Measurements from ENCODE around the gene TMEM156. TPM values are rescaled to one million over a fixed set of nuclear protein-coding genes. Genes with fewer than 3 reads are reported as not detected.

The TMEM156 gene
- total RNA-seq, 6 experiments from 2014 or later: 0.29 to 2.8 (median 1.2) TPM; not detected in 1

DNA sequence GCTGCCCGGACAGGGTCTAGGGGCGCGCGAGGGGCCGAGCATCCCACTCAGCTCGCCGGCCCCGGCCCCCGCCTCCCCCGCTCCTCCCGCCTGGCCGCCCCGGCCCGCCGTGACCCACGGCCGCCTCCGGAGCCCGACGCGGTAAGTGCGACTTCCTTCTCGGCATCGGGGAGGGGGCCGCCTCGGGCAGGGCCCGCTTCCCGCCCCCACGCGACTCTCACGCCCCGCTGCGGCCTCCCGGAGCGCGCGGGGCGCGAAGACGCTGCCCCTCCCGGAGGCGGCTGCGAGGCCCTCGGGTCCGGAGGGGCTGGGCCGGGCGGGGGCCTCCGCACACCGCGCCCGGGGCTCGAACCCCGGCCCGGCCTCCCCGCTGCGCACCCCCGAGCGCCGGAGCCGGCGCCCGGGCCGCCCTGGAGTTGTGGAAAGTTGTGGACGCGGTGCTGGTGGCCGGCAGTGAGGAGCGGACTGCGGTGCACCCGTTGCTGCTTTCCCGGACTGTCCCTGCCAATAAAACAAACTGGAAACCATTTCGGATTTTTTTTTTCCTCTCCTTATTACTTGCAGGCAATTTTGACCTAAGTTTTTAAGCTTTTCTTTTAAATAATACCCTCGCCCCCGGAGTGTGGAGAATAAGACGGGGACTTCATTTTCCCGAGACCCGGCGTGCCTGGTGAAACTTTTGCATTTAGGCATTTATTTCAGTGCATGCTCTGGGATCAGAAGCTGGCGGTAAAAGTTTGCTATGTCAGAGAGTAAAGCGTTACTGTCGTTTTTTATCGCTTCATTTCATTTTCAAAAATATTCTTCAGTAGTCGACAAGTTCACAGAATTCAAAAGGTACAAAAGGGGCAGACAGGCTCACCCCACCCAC lies 13.0 kb upstream of the TMEM156 start:
- no peaks in the 10 kb centered on the region for H3K27me3 ChIP-seq
- peak overlapping the region; percentile 79 to 95 (median 85) for H3K27ac ChIP-seq
- TF ChIP-seq, protein P1, sequence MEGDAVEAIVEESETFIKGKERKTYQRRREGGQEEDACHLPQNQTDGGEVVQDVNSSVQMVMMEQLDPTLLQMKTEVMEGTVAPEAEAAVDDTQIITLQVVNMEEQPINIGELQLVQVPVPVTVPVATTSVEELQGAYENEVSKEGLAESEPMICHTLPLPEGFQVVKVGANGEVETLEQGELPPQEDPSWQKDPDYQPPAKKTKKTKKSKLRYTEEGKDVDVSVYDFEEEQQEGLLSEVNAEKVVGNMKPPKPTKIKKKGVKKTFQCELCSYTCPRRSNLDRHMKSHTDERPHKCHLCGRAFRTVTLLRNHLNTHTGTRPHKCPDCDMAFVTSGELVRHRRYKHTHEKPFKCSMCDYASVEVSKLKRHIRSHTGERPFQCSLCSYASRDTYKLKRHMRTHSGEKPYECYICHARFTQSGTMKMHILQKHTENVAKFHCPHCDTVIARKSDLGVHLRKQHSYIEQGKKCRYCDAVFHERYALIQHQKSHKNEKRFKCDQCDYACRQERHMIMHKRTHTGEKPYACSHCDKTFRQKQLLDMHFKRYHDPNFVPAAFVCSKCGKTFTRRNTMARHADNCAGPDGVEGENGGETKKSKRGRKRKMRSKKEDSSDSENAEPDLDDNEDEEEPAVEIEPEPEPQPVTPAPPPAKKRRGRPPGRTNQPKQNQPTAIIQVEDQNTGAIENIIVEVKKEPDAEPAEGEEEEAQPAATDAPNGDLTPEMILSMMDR (IDR thresholded peaks at IDR 0.05): no peak
- peak; percentile 41 for TF ChIP-seq POLR2A (IDR thresholded peaks at IDR 0.05)
- H3K36me3 ChIP-seq: no peaks in the 10 kb centered on the region
- DNase-seq (no peak), ATAC-seq (peak in 3 of 4 donors; percentile 1 to 14 (median 10))
- H3K4me1 ChIP-seq: peaks cover 0 to 18% (median 2%) of the 10 kb centered on the region in 4 donors
- no peaks in the 10 kb centered on the region for H3K9me3 ChIP-seq
- WGBS (ENCODE audit: insufficient coverage, low coverage, low lambda C conversion rate, missing lambda C conversion rate): 1% methylated on average over 13 of the region's 82 CpGs
- intact Hi-C loops (cut with DNase I): no loop called here
- H3K4me3 ChIP-seq: peak overlapping the region; percentile 55 to 71 (median 61)

DNA sequence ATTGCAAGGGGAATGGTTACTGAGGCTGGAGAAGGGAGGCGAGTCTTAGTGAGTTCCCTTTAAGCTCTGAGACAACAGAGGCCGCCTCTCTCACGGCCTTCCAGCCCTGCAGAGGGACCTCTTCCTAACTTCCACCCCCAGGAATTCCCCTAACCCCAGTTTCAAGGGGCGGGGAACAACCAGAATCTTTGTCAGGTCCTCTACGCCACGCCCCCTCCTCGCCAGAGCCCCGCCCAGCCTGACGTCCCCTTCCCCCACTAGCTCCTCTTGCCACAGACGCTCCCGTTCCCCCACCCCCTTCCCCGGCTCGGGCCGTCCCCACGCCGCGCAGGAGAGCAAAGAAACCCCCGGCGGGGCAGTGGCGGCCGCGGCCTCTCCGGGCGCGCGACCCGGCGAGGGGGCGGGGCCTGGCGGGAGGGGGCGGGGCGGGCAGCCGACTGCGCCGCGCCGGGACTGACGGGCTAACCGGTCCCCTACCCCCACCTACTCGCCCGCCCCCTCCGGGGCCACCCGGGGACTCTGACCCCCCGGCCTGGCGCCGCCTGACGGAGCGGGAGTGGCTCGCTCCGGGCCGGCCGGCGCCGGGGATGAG lies 12.3 kb upstream of the TMEM156 start:
- peak; percentile 85 to 93 (median 91) for ATAC-seq
- Histone ChIP-seq H3K9me3 (no peaks in the 10 kb centered on the region), H3K27me3 (no peaks in the 10 kb centered on the region), H3K4me3 (peak overlapping the region; percentile 55 to 71 (median 61)), H3K27ac (peak overlapping the region; percentile 79 to 95 (median 85)), H3K36me3 (no peaks in the 10 kb centered on the region), H3K4me1 (peaks cover 0 to 18% (median 2%) of the 10 kb centered on the region in 4 donors)
- peak; percentile 97 to 99 (median 97) for DNase-seq
- TF ChIP-seq POLR2A (IDR thresholded peaks at IDR 0.05): peak; percentile 67
- TF ChIP-seq, protein P1 (IDR thresholded peaks at IDR 0.05): no peak
- intact Hi-C loops (cut with DNase I): no loop called here
- WGBS (ENCODE audit: insufficient coverage, low coverage, low lambda C conversion rate, missing lambda C conversion rate): 0% methylated on average over 9 of the region's 54 CpGs

DNA sequence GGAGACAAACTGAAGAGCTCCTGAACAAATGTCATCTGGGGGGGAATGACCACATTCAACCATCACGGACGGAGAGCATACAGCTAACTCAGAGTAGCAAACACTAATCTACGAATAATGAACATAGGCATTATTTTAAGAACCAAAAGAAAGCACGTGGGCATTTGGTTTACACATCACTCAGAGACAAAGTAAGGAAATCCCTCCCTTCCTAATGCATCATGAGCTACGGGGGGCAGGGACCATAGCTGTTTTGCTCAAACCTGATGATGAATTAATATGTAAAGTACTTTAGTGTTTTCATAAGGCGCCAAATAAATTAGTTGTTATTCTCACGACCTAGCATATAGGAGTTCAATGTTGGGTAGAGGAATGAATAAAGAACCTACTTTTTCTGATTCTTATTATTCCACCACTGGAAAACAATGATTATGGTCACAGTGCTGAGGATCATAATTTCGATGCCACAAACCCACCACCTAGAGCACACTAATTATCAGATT lies 11.7 kb upstream of the TMEM156 start:
- H3K4me1 ChIP-seq: peaks cover 0 to 18% (median 2%) of the 10 kb centered on the region in 4 donors
- intact Hi-C loops (cut with DNase I): no loop called here
- H3K27ac ChIP-seq: peak overlapping the region; percentile 79 to 95 (median 85)
- WGBS (ENCODE audit: insufficient coverage, low coverage, low lambda C conversion rate, missing lambda C conversion rate): 21% methylated on average over 8 of the region's 8 CpGs
- H3K9me3 ChIP-seq: no peaks in the 10 kb centered on the region
- no peaks in the 10 kb centered on the region for H3K36me3 ChIP-seq
- DNase-seq (no peak), ATAC-seq (peak in 1 of 4 donors; percentile 13)
- TF ChIP-seq, protein P1 (IDR thresholded peaks at IDR 0.05): peak in 1 of 4 donors; percentile 4
- TF ChIP-seq POLR2A (IDR thresholded peaks at IDR 0.05): no peak
- H3K4me3 ChIP-seq: peak overlapping the region; percentile 29 to 71 (median 61)
- H3K27me3 ChIP-seq: no peaks in the 10 kb centered on the region

DNA sequence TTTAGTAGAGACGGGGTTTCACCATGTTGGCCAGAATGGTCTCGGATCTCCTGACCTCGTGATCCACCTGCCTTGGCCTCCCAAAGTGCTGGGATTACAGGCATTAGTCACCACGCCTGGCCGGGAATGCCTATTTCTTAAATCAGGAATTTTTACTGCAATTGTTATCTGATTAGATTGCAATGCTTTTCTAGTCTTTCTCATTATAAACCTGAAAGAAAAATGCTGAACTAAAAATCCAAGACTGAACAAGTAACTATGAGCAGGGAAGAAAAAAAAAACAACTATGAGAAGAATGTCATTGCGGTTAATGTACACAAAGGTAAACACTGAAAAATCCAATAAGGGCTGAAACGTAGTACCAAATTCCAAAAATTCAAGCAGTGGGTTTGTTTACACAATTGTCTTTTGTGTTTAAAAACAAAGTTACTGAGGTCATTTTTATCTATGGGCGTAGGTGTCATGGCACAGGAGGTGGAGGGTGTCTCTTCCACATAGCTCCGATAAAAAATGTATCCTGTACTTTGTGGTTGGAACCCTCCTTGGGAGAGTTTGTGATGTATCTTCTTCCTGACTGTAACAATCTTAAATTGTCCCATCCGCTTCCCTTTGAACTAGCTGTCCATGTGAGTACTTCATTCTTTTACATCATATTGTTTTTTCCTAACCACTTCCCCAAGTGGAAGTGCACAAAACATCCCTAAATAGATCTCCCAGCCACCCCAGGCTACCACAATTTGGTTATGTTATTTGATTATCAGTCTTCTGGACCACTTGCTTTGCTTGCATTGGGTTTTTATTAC lies 11.1 kb upstream of the TMEM156 start:
- 33% methylated on average over 10 of the region's 10 CpGs for WGBS (ENCODE audit: insufficient coverage, low coverage, low lambda C conversion rate, missing lambda C conversion rate)

More for the DNA sequence above, 11.1 kb upstream of the TMEM156 start:
- intact Hi-C loops (cut with DNase I): no loop called here
- Histone ChIP-seq H3K9me3 (no peaks in the 10 kb centered on the region), H3K4me1 (peaks cover 0 to 18% (median 2%) of the 10 kb centered on the region in 4 donors), H3K27me3 (no peaks in the 10 kb centered on the region), H3K4me3 (no peak overlapping the region), H3K36me3 (no peaks in the 10 kb centered on the region), H3K27ac (peak overlapping the region; percentile 79 to 95 (median 85))
- DNase-seq (peak in 1 of 3 donors; percentile 40), ATAC-seq (peak in 2 of 4 donors; percentile 14 to 19)
- no peak for TF ChIP-seq POLR2A (IDR thresholded peaks at IDR 0.05)
- TF ChIP-seq, protein P1 (IDR thresholded peaks at IDR 0.05): no peak

Data from right lobe of liver (tissue), 6 donors.